H1 (cell line): Measurements from ENCODE around the gene PCSK9. TPM values are rescaled to one million over a fixed set of nuclear protein-coding genes. Genes with fewer than 3 reads are reported as not detected.
A peak's percentile ranks its signal among the peaks of the same experiment; 100 is the strongest.

ENCODE experiments used
- CTCF ChIA-PET: fragments of 300-600 bp; sonication (Branson Sonifier 250); formaldehyde crosslinking; loops from one replicate; lab custom pipeline; 2021; ENCODE audit not compliant: partially characterized antibody; lab: Charles Lee
- POLR2A ChIA-PET: fragments of 300-600 bp; sonication (Branson Sonifier 250); formaldehyde crosslinking; loops from one replicate; lab custom pipeline; 2021; ENCODE audit warnings: inconsistent platforms; ENCODE audit not compliant: partially characterized antibody; lab: Charles Lee
- DNase-seq, 2 experiments: peaks; one replicate each; pipeline versions ENCODE4 v3.0.0 to v3.0.0-alpha.2; 2010 to 2022; ENCODE audit warnings: low spot score in 2 of 2, low read depth in 1 of 2, mixed read lengths in 1 of 2
- FAIRE-seq: peaks from 2 replicates; lab custom pipeline; 2011; peaks lifted over from hg19 to GRCh38; lab: Jason Lieb, UNC
- H2AFZ ChIP-seq: 2 replicates; pipeline ENCODE4 v1.8.1; 2012; ENCODE audit warnings: low read length, inconsistent platforms
- H2AK5ac ChIP-seq: 2 replicates; pipeline ENCODE4 v1.6.1; 2013; ENCODE audit warnings: low read depth, low read length
- H2BK120ac ChIP-seq: replicated peaks from 2 replicates; pipeline ENCODE3; 2013; ENCODE audit warnings: low read depth, low read length, inconsistent platforms
- H2BK12ac ChIP-seq: 2 replicates; pipeline ENCODE4 v1.6.1; 2013; ENCODE audit warnings: low read depth, low read length
- H2BK15ac ChIP-seq: 2 replicates; pipeline ENCODE4 v1.6.1; 2013; ENCODE audit warnings: low read length
- H2BK20ac ChIP-seq: 2 replicates; pipeline ENCODE4 v1.6.1; 2013; ENCODE audit warnings: low read length
- H2BK5ac ChIP-seq: 2 replicates; pipeline ENCODE4 v1.6.1; 2013; ENCODE audit warnings: low read depth, low read length
- H3K14ac ChIP-seq: 2 replicates; pipeline ENCODE4 v1.6.1; 2013; ENCODE audit warnings: inconsistent platforms; ENCODE audit not compliant: insufficient read length
- H3K18ac ChIP-seq: 2 replicates; pipeline ENCODE4 v1.6.1; 2013; ENCODE audit warnings: low read length; ENCODE audit errors: extremely low read depth
- H3K23ac ChIP-seq: 2 replicates; pipeline ENCODE4 v1.6.1; 2013; ENCODE audit warnings: inconsistent platforms; ENCODE audit not compliant: insufficient read length
- H3K23me2 ChIP-seq: 2 replicates; pipeline ENCODE4 v1.6.1; 2013; ENCODE audit warnings: low read depth, low read length
- H3K27ac ChIP-seq: 2 replicates; pipeline ENCODE4 v1.6.1; 2011; ENCODE audit warnings: low read depth, low read length, inconsistent platforms
- H3K27me3 ChIP-seq, 4 experiments: replicated peaks in 1 of 4; 1 replicate in 1 of 4; 2 replicates in 3 of 4; pipeline versions ENCODE4 v1.6.1 to v1.8.1; 2011 to 2013; ENCODE audit warnings: low read length in 3 of 4, mild to moderate bottlenecking in 3 of 4, inconsistent platforms in 2 of 4, mixed read lengths in 2 of 4, moderate library complexity in 1 of 4; ENCODE audit not compliant: control insufficient read depth in 3 of 4, insufficient read depth in 3 of 4; ENCODE audit errors: extremely low read depth in 1 of 4
- H3K36me3 ChIP-seq, 4 experiments: 2 replicates each; pipeline versions ENCODE4 v1.6.1 to v1.8.1; 2011 to 2013; ENCODE audit warnings: mild to moderate bottlenecking in 4 of 4, low read length in 3 of 4, moderate library complexity in 2 of 4, control low read depth in 1 of 4, inconsistent platforms in 1 of 4; ENCODE audit not compliant: insufficient read depth in 4 of 4, control insufficient read depth in 2 of 4
- H3K4ac ChIP-seq: replicated peaks from 2 replicates; pipeline ENCODE3; 2013; ENCODE audit warnings: low read length, low read depth, mixed read lengths, inconsistent platforms; ENCODE audit not compliant: insufficient read length
- H3K4me1 ChIP-seq, 4 experiments: replicated peaks in 1 of 4; 1 replicate in 1 of 4; 2 replicates in 3 of 4; pipeline versions ENCODE4 v1.6.1 to v1.8.1; 2011 to 2013; ENCODE audit warnings: low read length in 3 of 4, inconsistent platforms in 2 of 4, mixed read lengths in 1 of 4; ENCODE audit not compliant: insufficient read depth in 4 of 4, control insufficient read depth in 3 of 4
- H3K4me2 ChIP-seq, 2 experiments: 2 replicates each; pipeline versions ENCODE4 v1.6.1 to v1.8.1; 2011 to 2013; ENCODE audit warnings: low read depth in 2 of 2, low read length in 2 of 2, control low read depth in 1 of 2, inconsistent platforms in 1 of 2, mild to moderate bottlenecking in 1 of 2; ENCODE audit not compliant: insufficient read depth in 1 of 2
- H3K4me3 ChIP-seq, 4 experiments: fragments of 200-600, 300-600 bp in 1 of 4; sonication (generic), shearing (Covaris generic), sonication (Bioruptor Twin) in 1 of 4; 2 replicates each; pipeline versions ENCODE4 v1.5.1 to v1.8.1; 2011 to 2016; ENCODE audit warnings: low read length in 4 of 4, low read depth in 3 of 4, control low read depth in 2 of 4, inconsistent platforms in 2 of 4, mild to moderate bottlenecking in 2 of 4, mixed read lengths in 1 of 4, moderate library complexity in 1 of 4; ENCODE audit not compliant: insufficient read depth in 2 of 4; ENCODE audit errors: extremely low read depth in 1 of 4
- H3K56ac ChIP-seq: replicated peaks from 2 replicates; pipeline ENCODE3; 2013; ENCODE audit warnings: low read depth, mild to moderate bottlenecking, mixed read lengths, low read length, inconsistent platforms; ENCODE audit not compliant: insufficient read length
- H3K79me1 ChIP-seq: 2 replicates; pipeline ENCODE4 v1.6.1; 2013; ENCODE audit warnings: low read depth, low read length, control low read depth
- H3K79me2 ChIP-seq, 2 experiments: 2 replicates each; pipeline versions ENCODE4 v1.6.1 to v1.8.1; 2012 to 2013; ENCODE audit warnings: low read length in 2 of 2, mild to moderate bottlenecking in 2 of 2, inconsistent platforms in 1 of 2; ENCODE audit not compliant: insufficient read depth in 2 of 2, control insufficient read depth in 1 of 2
- H3K9ac ChIP-seq, 4 experiments: replicated peaks in 1 of 4; 1 replicate in 1 of 4; 2 replicates in 3 of 4; pipeline versions ENCODE4 v1.6.1 to v1.8.1; 2011 to 2013; ENCODE audit warnings: low read depth in 3 of 4, low read length in 3 of 4, control low read depth in 2 of 4, mild to moderate bottlenecking in 2 of 4, moderate library complexity in 2 of 4, inconsistent platforms in 1 of 4; ENCODE audit errors: extremely low read depth in 1 of 4
- H3K9me3 ChIP-seq, 2 experiments: 2 replicates each; pipeline versions ENCODE4 v1.6.1 to v1.8.1; 2012 to 2013; ENCODE audit warnings: mild to moderate bottlenecking in 2 of 2, moderate library complexity in 2 of 2, control low read depth in 1 of 2, inconsistent platforms in 1 of 2, low read depth in 1 of 2, low read length in 1 of 2, mixed read lengths in 1 of 2; ENCODE audit not compliant: insufficient read depth in 2 of 2
- H4K20me1 ChIP-seq, 2 experiments: replicated peaks in 1 of 2; 2 replicates each; pipeline versions ENCODE3 to v1.8.1; 2011 to 2013; ENCODE audit warnings: inconsistent platforms in 2 of 2, low read length in 2 of 2, mild to moderate bottlenecking in 1 of 2; ENCODE audit not compliant: insufficient read depth in 2 of 2, control insufficient read depth in 1 of 2
- H4K5ac ChIP-seq: 2 replicates; pipeline ENCODE4 v1.6.1; 2013; ENCODE audit warnings: low read length, low read depth, mixed read lengths, inconsistent platforms; ENCODE audit not compliant: insufficient read length
- H4K8ac ChIP-seq: 2 replicates; pipeline ENCODE4 v1.8.0; 2013; ENCODE audit warnings: mild to moderate bottlenecking, moderate library complexity, low read length, inconsistent platforms; ENCODE audit not compliant: insufficient read depth; ENCODE audit errors: extremely low read depth
- H4K91ac ChIP-seq: replicated peaks from 2 replicates; pipeline ENCODE3; 2013; ENCODE audit warnings: low read length, mixed read lengths, inconsistent platforms; ENCODE audit not compliant: insufficient read length
- CBX5 ChIP-seq: fragments of 300-800, 300-1000 bp; sonication (generic); IDR thresholded peaks from 2 replicates; pipeline ENCODE4 v1.7.1; 2016; ENCODE audit warnings: antibody characterized with exemption, low read length, low read depth
- CHD1 ChIP-seq: IDR thresholded peaks from 2 replicates; pipeline ENCODE4 v1.6.1; 2012; ENCODE audit warnings: low read depth, low read length, improper control_type of control experiment
- CREB1 ChIP-seq: IDR thresholded peaks from 2 replicates; pipeline ENCODE4 v1.6.1; 2012; ENCODE audit warnings: inconsistent platforms
- EZH2 ChIP-seq: fragments of 200-600 bp; sonication (generic); IDR thresholded peaks from 2 replicates; pipeline ENCODE4 v1.7.1; 2012; ENCODE audit warnings: low read depth, mild to moderate bottlenecking, moderate library complexity, low read length, inconsistent platforms; ENCODE audit not compliant: severe bottlenecking
- GABPA ChIP-seq: IDR thresholded peaks from 2 replicates; pipeline ENCODE4 v1.6.1; 2011; ENCODE audit warnings: mild to moderate bottlenecking, low read length, moderate library complexity, borderline replicate concordance; ENCODE audit not compliant: insufficient read depth
- NANOG ChIP-seq: IDR thresholded peaks from 2 replicates; pipeline ENCODE4 v1.6.1; 2011; ENCODE audit warnings: low read length, low read depth, mild to moderate bottlenecking, inconsistent platforms; ENCODE audit not compliant: insufficient read depth, poor library complexity, severe bottlenecking
- RBBP5 ChIP-seq: IDR thresholded peaks from 2 replicates; pipeline ENCODE4 v1.7.1; 2012; ENCODE audit warnings: low read depth, mild to moderate bottlenecking, inconsistent platforms, low read length, moderate library complexity, borderline replicate concordance
- RFX5 ChIP-seq: IDR thresholded peaks from 2 replicates; pipeline ENCODE4 v1.6.1; 2011; ENCODE audit warnings: low read depth, low read length, improper control_type of control experiment, borderline replicate concordance
- RNF2 ChIP-seq: fragments of 200-900, 300-1000 bp; sonication (generic); IDR thresholded peaks from 2 replicates; pipeline ENCODE4 v1.7.1; 2016; ENCODE audit warnings: borderline replicate concordance, low read depth, mild to moderate bottlenecking, antibody characterized with exemption, low read length; ENCODE audit not compliant: poor library complexity, severe bottlenecking; ENCODE audit errors: missing control alignments
- SP2 ChIP-seq: IDR thresholded peaks from 2 replicates; pipeline ENCODE4 v1.6.1; 2012; ENCODE audit warnings: mild to moderate bottlenecking, low read length, inconsistent platforms
- TBP ChIP-seq: IDR thresholded peaks from 2 replicates; pipeline ENCODE4 v1.6.1; 2011; ENCODE audit warnings: low read depth, low read length, improper control_type of control experiment
- YY1 ChIP-seq: IDR thresholded peaks from 2 replicates; pipeline ENCODE4 v1.6.1; 2011; ENCODE audit warnings: low read depth, mild to moderate bottlenecking, low read length
- WGBS, 2 experiments: shearing (Covaris generic) in 1 of 2; methylation state at CpG; one replicate each; pipeline versions ENCODE4 v1.1.6 to v1.1.7; 2013 to 2015; ENCODE audit warnings: low lambda C conversion rate in 2 of 2, mixed read lengths in 2 of 2, inconsistent platforms in 1 of 2, low coverage in 1 of 2, missing lambda C conversion rate in 1 of 2; ENCODE audit not compliant: insufficient replicate concordance in 2 of 2, insufficient coverage in 1 of 2, insufficient read length in 1 of 2; ENCODE audit errors: extremely low coverage in 1 of 2, missing lambda C conversion rate in 1 of 2; 5-methylcytosine and 5-hydroxymethylcytosine counted together
- polyA plus RNA-seq, 7 experiments: library from polyadenylated mRNA; depleted of rRNA in 3 of 7; stranded (reverse) in 5 of 7; unstranded in 2 of 7; fragments of >200 nt in 5 of 7; fragments of 200-250 nt in 2 of 7; gene quantifications; 1 replicate in 5 of 7; 2 replicates in 1 of 7; 4 replicates in 1 of 7; pipeline versions ENCODE4 v1.2.1 to v1.2.3, GENCODE V29; 2011 to 2013; ENCODE audit warnings: missing spikeins in 2 of 7, mixed read lengths in 2 of 7
- total RNA-seq: library from RNA; stranded (reverse); fragmentation: NEBNext Ultra II Directional; extraction: Animal tissue kit (Norgen Biotek cat#: 25700); gene quantifications from 2 replicates; pipeline ENCODE4 v1.2.1, GENCODE V29; 2021

The PCSK9 gene
- total and polyA plus RNA-seq, 2 of the 8 experiments (the other 6 are each of a cell fraction or from before 2014, with no cell fraction given) = 22.3 to 32.3 TPM

GRCh38 chr1:55038552-55038838, 853 bp upstream of the PCSK9 start:
- no peak for DNase-seq
- CTCF ChIA-PET = interaction anchor here (0.9 to 1.9 kb wide), 9 partner anchors 11 to 229 kb away, joined by 3 to 9 read pairs (median 4); no protein-coding TSS in a partner anchor
- H3K79me1 ChIP-seq = no peaks in the 10 kb centered on the region; the same call in none of the 2 replicates
- no peak for TF ChIP-seq RBBP5
- no peak for TF ChIP-seq SP2
- TF ChIP-seq RFX5 = no peak
- no peak for TF ChIP-seq YY1
- TF ChIP-seq CBX5 = no peak
- TF ChIP-seq TBP = no peak
- TF ChIP-seq GABPA = no peak
- TF ChIP-seq CREB1 = no peak
- TF ChIP-seq CHD1 = no peak
- TF ChIP-seq EZH2 = no peak
- no peak for TF ChIP-seq NANOG
- TF ChIP-seq RNF2 = no peak
- TF ChIP-seq, all 59 proteins: peak for 0
- H2BK20ac ChIP-seq = no peak overlapping the region; the same call in 1 of the 2 replicates
- H2BK15ac ChIP-seq = no peak overlapping the region
- H4K91ac ChIP-seq = peak overlapping the region; percentile 1
- H2BK12ac ChIP-seq = no peak overlapping the region
- H3K18ac ChIP-seq = no peak overlapping the region
- no peak overlapping the region for H3K14ac ChIP-seq
- H3K36me3 ChIP-seq = no peaks in the 10 kb centered on the region; a peak in 1 of 8 replicates
- POLR2A ChIA-PET = interaction anchor here (1.4 kb wide), 1 partner anchor 9 kb away, joined by 5 read pairs; no protein-coding TSS in a partner anchor
- no peak overlapping the region for H2AK5ac ChIP-seq
- H3K27ac ChIP-seq = no peak overlapping the region
- H3K4me3 ChIP-seq = no peak overlapping the region
- peak overlapping the region in 1 of 2 experiments; percentile 89; a peak in 1 of 4 replicates for H3K4me2 ChIP-seq
- peaks cover 9 to 39% (median 37%) of the 10 kb centered on the region in 4 experiments for H3K27me3 ChIP-seq
- H4K20me1 ChIP-seq = peaks cover 0 to 12% of the 10 kb centered on the region in 2 experiments
- H2AFZ ChIP-seq = no peak overlapping the region
- H3K23me2 ChIP-seq = peaks cover 13% of the 10 kb centered on the region; the same call in 1 of the 2 replicates
- H3K9ac ChIP-seq = no peak overlapping the region
- H3K4ac ChIP-seq = no peak overlapping the region
- no peak overlapping the region for H2BK120ac ChIP-seq
- H4K5ac ChIP-seq = no peak overlapping the region
- no peak for FAIRE-seq
- H3K56ac ChIP-seq = no peak overlapping the region
- WGBS, 2 experiments = 77% methylated on average over 3 of the region's 3 CpGs; no CpG with 5 or more reads in 1 of the 2 experiments
- H2BK5ac ChIP-seq = no peak overlapping the region
- no peaks in the 10 kb centered on the region for H3K9me3 ChIP-seq
- H3K23ac ChIP-seq = no peak overlapping the region
- H3K4me1 ChIP-seq = peaks cover 0 to 13% (median 9%) of the 10 kb centered on the region in 4 experiments; a peak in 6 of 7 replicates
- H4K8ac ChIP-seq = no peak overlapping the region
- peaks cover 6 to 16% of the 10 kb centered on the region in 2 experiments; a peak in 2 of 4 replicates for H3K79me2 ChIP-seq
